Measurements from ENCODE around the gene F2R. TPM values are rescaled to one million over a fixed set of nuclear protein-coding genes. Genes with fewer than 3 reads are reported as not detected.

The F2R gene
- total and polyA plus RNA-seq, 5 donors = 4.3 to 22.1 (median 8.0) TPM

DNA sequence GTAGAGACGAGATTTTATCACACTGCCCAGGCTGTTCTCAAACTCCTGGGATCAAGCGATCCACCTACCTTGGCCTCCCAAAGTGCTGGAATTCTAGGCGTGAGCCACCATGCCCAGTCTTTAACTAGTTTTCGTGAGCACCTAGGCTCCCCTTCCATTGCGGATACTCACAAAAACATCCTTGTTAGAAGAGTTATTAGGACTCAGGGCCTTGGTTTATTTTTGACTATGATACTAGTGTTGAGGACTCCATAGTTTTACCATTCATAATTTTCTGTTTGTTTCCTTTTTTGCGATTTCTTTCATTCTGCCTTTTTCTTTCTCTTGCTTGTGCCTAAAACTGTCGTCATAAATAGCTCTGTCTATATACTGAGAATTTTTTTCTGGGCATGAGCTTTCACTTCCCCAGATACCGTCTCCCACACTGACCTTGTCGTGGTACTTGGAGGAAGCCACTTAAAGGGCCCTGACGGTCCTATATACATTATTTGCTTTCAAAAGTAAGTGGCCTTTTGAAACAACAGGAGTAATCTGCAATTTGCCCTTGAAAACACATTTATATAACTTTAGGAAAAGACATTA, 5.2 kb downstream of the F2R start:
- Histone ChIP-seq H3K27me3 (ENCODE audit: control insufficient read depth, insufficient read depth) (no peaks in the 10 kb centered on the region), H3K4me3 (ENCODE audit: low read length) (no peak overlapping the region), H3K9me3 (ENCODE audit: control insufficient read depth, low read length) (no peaks in the 10 kb centered on the region), H3K27ac (ENCODE audit: low read length) (no peak overlapping the region), H3K4me1 (ENCODE audit: control insufficient read depth, insufficient read depth, low read length) (no peaks in the 10 kb centered on the region)
- 57% methylated on average over 10 of the region's 10 CpGs for WGBS
- intact Hi-C loops (cut with DNase I) = no loop called here
- no peak for DNase-seq
- no peak for ATAC-seq

DNA sequence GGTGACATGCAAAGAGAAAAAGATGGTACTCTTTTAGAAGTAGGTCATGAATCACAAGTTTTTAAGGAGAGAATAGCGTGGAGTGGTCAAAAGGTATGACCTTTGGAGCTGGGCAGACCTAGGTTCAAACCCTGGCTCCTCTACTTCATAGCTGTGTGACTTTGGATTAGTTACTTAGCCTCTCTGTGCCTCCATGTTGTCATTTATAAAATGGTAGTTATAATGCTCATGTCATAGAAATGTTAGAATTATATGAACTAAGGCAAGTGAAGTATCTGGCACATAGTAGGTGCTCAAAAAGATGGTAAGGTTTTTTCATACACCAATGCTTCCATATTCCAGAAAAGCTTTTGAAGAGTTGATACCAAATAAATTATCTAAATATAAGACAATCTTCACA, 7.3 kb downstream of the F2R start:
- DNase-seq (no peak), ATAC-seq (no peak)
- Histone ChIP-seq H3K4me3 (ENCODE audit: low read length) (no peak overlapping the region), H3K9me3 (ENCODE audit: control insufficient read depth, low read length) (no peaks in the 10 kb centered on the region), H3K27ac (ENCODE audit: low read length) (no peak overlapping the region), H3K4me1 (ENCODE audit: control insufficient read depth, insufficient read depth, low read length) (no peaks in the 10 kb centered on the region), H3K27me3 (ENCODE audit: control insufficient read depth, insufficient read depth) (no peaks in the 10 kb centered on the region)
- intact Hi-C loops (cut with DNase I) = no loop called here
- WGBS = 88% methylated on average over 1 of the region's 1 CpG

GRCh38 chr5:76723906-76724305, 8.0 kb downstream of the F2R start:
- no peak for ATAC-seq
- H3K9me3 ChIP-seq (ENCODE audit: control insufficient read depth, low read length) = no peaks in the 10 kb centered on the region
- intact Hi-C loops (cut with DNase I) = no loop called here
- DNase-seq = no peak
- H3K4me3 ChIP-seq (ENCODE audit: low read length) = no peak overlapping the region
- 82% methylated on average over 1 of the region's 1 CpG for WGBS
- no peaks in the 10 kb centered on the region for H3K4me1 ChIP-seq (ENCODE audit: control insufficient read depth, insufficient read depth, low read length)
- H3K27ac ChIP-seq (ENCODE audit: low read length) = no peak overlapping the region
- no peaks in the 10 kb centered on the region for H3K27me3 ChIP-seq (ENCODE audit: control insufficient read depth, insufficient read depth)

DNA sequence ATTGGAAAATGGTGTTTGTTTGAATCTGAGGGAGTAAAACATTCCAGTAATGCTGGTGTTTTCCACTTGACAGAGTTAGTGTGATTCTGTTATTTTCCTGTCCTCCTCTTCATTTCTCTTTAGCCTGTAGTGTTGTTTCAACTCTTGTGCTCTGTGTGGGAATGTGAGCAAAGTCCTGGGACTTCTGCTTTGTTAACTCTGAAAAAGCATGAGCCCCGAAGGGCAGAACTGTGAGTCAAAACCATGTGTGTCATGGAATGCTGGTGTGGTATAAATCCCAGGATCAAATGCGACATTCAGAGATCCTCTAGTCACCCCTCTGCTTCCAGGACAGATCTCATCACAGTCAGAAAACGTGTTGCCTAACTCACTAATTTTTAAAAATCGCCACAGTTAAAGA, 8.9 kb downstream of the F2R start:
- Histone ChIP-seq H3K9me3 (ENCODE audit: control insufficient read depth, low read length) (no peaks in the 10 kb centered on the region), H3K27me3 (ENCODE audit: control insufficient read depth, insufficient read depth) (no peaks in the 10 kb centered on the region), H3K4me3 (ENCODE audit: low read length) (no peak overlapping the region), H3K27ac (ENCODE audit: low read length) (no peak overlapping the region), H3K4me1 (ENCODE audit: control insufficient read depth, insufficient read depth, low read length) (no peaks in the 10 kb centered on the region)
- DNase-seq (no peak), ATAC-seq (no peak)
- WGBS = 85% methylated on average over 4 of the region's 4 CpGs
- intact Hi-C loops (cut with DNase I) = no loop called here

- ATAC-seq (no peak), DNase-seq (no peak)
- 51% methylated on average over 4 of the region's 4 CpGs for WGBS
Observed at GRCh38 chr5:76728965-76729364, 13.0 kb downstream of the F2R start.

DNA sequence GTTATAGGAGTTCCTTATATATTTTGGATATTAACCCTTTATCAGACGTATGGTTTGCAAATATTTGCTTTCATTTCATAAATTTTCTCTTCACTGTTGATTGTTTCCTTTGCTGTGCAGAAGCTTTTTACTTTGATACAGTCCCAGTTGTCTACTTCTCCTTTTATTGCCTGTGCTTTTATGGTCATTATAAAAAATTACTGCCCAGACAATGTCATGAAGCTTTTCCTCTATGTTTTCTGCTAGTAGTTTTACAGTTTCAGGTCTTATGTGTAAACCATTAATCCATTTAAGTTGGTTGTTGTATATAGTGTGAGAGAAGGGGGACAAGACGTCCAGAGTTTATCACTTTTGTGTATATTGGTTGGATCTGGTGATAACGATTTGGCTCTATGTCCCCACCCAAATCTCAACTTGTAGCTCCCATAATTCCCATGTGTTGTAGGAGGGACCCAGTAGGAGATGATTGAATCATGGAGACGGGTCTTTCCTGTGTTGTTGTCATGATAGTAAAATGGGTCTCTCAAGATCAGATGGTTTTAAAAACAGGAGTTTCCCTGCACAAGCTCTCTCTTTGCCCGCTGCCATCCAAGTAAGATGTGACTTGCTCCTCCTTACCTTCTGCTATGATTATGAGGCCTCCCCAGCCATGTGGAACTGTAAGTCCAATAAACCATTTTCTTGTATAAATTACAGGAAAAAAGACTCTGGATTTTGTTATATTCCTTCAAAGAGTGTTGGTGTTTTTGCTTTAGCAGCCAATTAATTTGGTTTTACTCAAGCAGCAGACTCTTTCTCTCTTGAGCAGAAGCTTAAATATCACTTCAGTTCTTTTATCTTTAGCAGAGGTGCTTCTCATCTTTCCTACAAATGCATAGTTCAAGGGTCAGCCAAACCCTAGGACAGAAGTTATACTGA, 13.7 kb downstream of the F2R start:
- WGBS = 97% methylated on average over 5 of the region's 5 CpGs
- Histone ChIP-seq H3K27me3 (ENCODE audit: control insufficient read depth, insufficient read depth) (no peaks in the 10 kb centered on the region), H3K9me3 (ENCODE audit: control insufficient read depth, low read length) (no peaks in the 10 kb centered on the region), H3K4me3 (ENCODE audit: low read length) (no peak overlapping the region), H3K27ac (ENCODE audit: low read length) (no peak overlapping the region), H3K4me1 (ENCODE audit: control insufficient read depth, insufficient read depth, low read length) (no peaks in the 10 kb centered on the region)
- intact Hi-C loops (cut with DNase I) = no loop called here
- DNase-seq (no peak), ATAC-seq (no peak)

More at GRCh38 chr5:76728965-76729364, 13.0 kb downstream of the F2R start:
- Histone ChIP-seq H3K9me3 (ENCODE audit: control insufficient read depth, low read length) (no peaks in the 10 kb centered on the region), H3K27me3 (ENCODE audit: control insufficient read depth, insufficient read depth) (no peaks in the 10 kb centered on the region), H3K27ac (ENCODE audit: low read length) (no peak overlapping the region), H3K4me1 (ENCODE audit: control insufficient read depth, insufficient read depth, low read length) (no peaks in the 10 kb centered on the region), H3K4me3 (ENCODE audit: low read length) (no peak overlapping the region)
- intact Hi-C loops (cut with DNase I) = no loop called here

- no peaks in the 10 kb centered on the region for H3K27me3 ChIP-seq (ENCODE audit: control insufficient read depth, insufficient read depth)
- H3K4me3 ChIP-seq (ENCODE audit: low read length) = no peak overlapping the region
- DNase-seq = no peak
- ATAC-seq = no peak
- H3K4me1 ChIP-seq (ENCODE audit: control insufficient read depth, insufficient read depth, low read length) = no peaks in the 10 kb centered on the region
- 92% methylated on average over 15 of the region's 15 CpGs for WGBS
- intact Hi-C loops (cut with DNase I) = no loop called here
- no peaks in the 10 kb centered on the region for H3K9me3 ChIP-seq (ENCODE audit: control insufficient read depth, low read length)
- no peak overlapping the region for H3K27ac ChIP-seq (ENCODE audit: low read length)
Observed at GRCh38 chr5:76732405-76733048, 16.6 kb downstream of the F2R start.

- H3K27me3 ChIP-seq (ENCODE audit: control insufficient read depth, insufficient read depth) = no peaks in the 10 kb centered on the region
- H3K9me3 ChIP-seq (ENCODE audit: control insufficient read depth, low read length) = no peaks in the 10 kb centered on the region
- no peak overlapping the region for H3K27ac ChIP-seq (ENCODE audit: low read length)
- ATAC-seq (no peak), DNase-seq (no peak)
- WGBS = 89% methylated on average over 13 of the region's 13 CpGs
- no peaks in the 10 kb centered on the region for H3K4me1 ChIP-seq (ENCODE audit: control insufficient read depth, insufficient read depth, low read length)
- no peak overlapping the region for H3K4me3 ChIP-seq (ENCODE audit: low read length)
- intact Hi-C loops (cut with DNase I) = no loop called here
Observed at GRCh38 chr5:76733049-76733417, 17.1 kb downstream of the F2R start.

DNA sequence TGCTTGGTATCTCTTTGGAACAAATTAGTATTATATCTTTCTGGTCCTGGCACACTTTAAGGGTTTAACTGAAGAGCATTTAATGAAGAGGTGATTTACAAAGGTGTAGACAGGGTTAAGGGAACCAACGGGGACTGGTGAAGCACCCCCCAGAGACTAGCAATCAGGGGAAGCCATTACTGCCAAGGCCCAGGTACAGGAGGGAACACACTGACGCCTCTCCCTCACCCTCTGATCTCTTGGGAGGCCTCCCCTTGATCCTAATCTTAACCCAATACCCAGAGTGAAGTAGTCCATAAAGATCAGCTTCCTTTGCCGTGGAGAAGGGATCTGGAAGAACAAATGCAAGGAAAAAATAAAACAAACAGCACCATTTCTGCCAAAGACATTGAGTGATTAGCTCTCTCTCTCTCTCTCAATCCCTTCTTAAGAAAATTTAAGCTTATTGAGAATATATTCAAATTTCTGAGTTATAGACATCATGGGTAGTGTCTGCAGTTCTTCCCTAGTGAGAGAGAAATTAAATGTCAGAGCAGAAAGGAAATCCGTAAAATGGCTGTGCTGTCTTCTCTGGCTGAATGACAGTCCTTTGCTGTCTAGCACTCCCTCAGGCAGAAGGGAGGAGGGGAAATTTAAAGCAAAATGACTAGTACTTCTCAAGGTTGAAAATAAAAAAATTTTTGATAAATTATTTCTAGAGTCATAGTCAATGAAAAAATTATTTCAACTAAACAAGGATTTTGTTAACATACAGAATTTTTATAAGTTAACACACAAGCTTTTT, 20.0 kb downstream of the F2R start:
- no peak overlapping the region for H3K4me3 ChIP-seq (ENCODE audit: low read length)
- WGBS = 49% methylated on average over 4 of the region's 4 CpGs
- ATAC-seq = no peak
- intact Hi-C loops (cut with DNase I) = no loop called here
- no peak overlapping the region for H3K27ac ChIP-seq (ENCODE audit: low read length)
- H3K4me1 ChIP-seq (ENCODE audit: control insufficient read depth, insufficient read depth, low read length) = peaks cover 2% of the 10 kb centered on the region
- no peaks in the 10 kb centered on the region for H3K9me3 ChIP-seq (ENCODE audit: control insufficient read depth, low read length)
- no peaks in the 10 kb centered on the region for H3K27me3 ChIP-seq (ENCODE audit: control insufficient read depth, insufficient read depth)
- no peak for DNase-seq

DNA sequence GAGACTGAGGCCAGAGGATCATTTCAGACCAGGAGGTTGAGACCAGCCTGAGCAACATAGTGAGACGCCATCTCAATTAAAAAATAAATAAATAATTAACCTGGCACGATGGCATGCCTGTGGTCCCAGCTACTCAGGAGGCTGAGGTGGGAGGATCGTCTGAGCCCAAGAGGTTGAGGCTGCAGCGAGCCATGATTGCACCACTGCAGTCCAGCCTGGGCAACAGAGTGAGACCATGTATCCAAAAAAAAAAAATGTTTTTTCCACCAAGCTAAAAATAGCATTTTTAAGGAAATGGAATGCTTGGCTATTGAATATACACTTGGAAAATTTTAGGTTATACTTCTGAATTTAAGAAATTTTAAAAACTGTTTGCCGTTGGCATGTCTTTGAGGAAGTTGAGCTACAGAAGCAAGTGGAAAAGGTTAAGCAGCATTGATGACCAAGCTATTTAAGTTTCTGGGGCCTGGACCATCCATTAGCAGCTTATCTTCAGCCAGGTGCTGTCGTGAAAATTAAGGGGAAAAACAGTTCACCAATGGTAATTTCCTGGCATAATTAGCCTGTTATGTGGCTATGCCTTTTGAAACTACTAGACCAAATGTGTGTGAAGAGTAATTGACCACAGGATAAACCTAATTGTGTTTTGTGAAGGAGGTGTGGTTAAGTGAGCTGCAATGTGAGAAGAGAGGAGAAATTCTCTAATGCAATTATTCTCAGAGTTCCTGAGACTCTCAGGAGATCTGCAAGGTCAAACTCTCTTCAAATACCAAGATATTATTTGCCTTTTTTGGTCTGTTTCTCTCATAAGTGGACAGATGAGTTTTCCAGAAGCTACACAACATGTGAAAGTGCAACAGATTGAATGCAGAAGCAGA, 21.0 kb downstream of the F2R start:
- 75% methylated on average over 6 of the region's 6 CpGs for WGBS
- intact Hi-C loops (cut with DNase I) = no loop called here
- no peak for ATAC-seq

More for the DNA sequence above, 21.0 kb downstream of the F2R start:
- DNase-seq = no peak
- Histone ChIP-seq H3K4me1 (ENCODE audit: control insufficient read depth, insufficient read depth, low read length) (peaks cover 2% of the 10 kb centered on the region), H3K27ac (ENCODE audit: low read length) (no peak overlapping the region), H3K27me3 (ENCODE audit: control insufficient read depth, insufficient read depth) (no peaks in the 10 kb centered on the region), H3K9me3 (ENCODE audit: control insufficient read depth, low read length) (no peaks in the 10 kb centered on the region), H3K4me3 (ENCODE audit: low read length) (no peak overlapping the region)
